DLD1 (cell line): ENCODE results near the gene DNAAF3.
"Not testable (repeated sequence)": the region's sequence is repeated elsewhere in the genome, so short reads cannot be mapped to it uniquely, and the experiment has no call there.

Source experiments
- in situ Hi-C: cut with HindIII; loops from 2 replicates; pipeline ENCODE4 v1.10.0; 2017; ENCODE audit warnings: low sequenced_read_pairs

The DNAAF3 gene

GRCh38 chr19:55157064-55157908, 9.1 kb downstream of the DNAAF3 start, which contains the start of gene TNNI3:
Gene TNNI3 (minus strand): TSS chr19:55157732. CDS start chr19:55157589, 143 bp downstream.
- in situ Hi-C loops, result no loop called here

- in situ Hi-C loops, result no loop called here
Measured at GRCh38 chr19:55156202-55157063, 10.0 kb downstream of the DNAAF3 start.

- in situ Hi-C loops, result not testable (repeated sequence)
Measured at GRCh38 chr19:55155784-55156183, 10.6 kb downstream of the DNAAF3 start.

- in situ Hi-C loops, result no loop called here
Measured at GRCh38 chr19:55153652-55154264, 12.7 kb downstream of the DNAAF3 start.

DNA sequence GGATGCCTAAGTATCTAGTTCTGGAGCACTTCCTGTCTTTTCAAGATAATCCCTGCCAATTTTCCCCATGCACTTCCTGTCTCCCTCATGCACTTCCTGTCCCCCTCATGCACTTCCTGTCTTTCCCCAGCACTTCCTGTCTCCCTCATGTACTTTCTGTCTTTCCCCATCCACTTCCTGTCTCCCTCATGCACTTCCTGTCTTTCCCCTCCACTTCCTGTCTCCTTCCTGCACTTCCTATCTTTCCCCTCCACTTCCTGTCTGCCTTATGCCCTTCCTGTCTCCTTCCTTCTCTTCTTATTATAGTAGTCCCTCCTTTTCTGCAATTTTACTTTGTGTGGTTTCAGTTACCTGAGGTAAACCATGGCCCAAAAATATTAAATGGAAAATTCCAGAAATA, 14.4 kb downstream of the DNAAF3 start:
- in situ Hi-C loops, result no loop called here

- in situ Hi-C loops, result no loop called here
Measured at GRCh38 chr19:55149078-55150003, 17.1 kb downstream of the DNAAF3 start, which contains the start of gene TNNT1. Gene TNNT1 (minus strand): TSS chr19:55149206. CDS start chr19:55147157, 2,049 bp downstream.

GRCh38 chr19:55147545-55148251, 18.7 kb downstream of the DNAAF3 start:
- in situ Hi-C loops, result no loop called here

- in situ Hi-C loops, result no loop called here
Measured at GRCh38 chr19:55146705-55147273, 19.6 kb downstream of the DNAAF3 start.

GRCh38 chr19:55146078-55146704, 20.2 kb downstream of the DNAAF3 start:
- in situ Hi-C loops, result no loop called here

GRCh38 chr19:55145232-55145631, 21.2 kb downstream of the DNAAF3 start:
- in situ Hi-C loops, result no loop called here

GRCh38 chr19:55141696-55142095, 24.7 kb downstream of the DNAAF3 start:
- in situ Hi-C loops, result no loop called here

DNA sequence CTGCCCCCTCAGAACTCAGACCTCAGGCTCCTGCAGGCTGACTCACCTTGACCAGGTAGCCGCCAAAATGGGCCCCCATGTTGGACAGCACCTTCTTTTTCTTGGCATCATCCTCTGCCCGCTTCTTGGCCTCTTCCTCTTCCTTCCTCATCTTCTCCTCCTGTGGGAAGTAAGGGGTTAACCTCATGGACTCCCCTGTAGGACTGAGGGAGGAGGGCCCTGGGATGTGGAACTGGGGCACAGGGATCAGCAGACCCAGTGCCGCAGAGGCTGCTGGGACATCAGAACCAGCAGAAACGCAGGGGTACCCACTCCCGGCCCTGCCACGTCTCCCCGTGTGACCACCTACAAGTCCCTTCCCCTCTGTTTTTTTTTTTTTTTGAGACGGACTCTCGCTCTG, 28.5 kb downstream of the DNAAF3 start:
- in situ Hi-C loops, result no loop called here

DNA sequence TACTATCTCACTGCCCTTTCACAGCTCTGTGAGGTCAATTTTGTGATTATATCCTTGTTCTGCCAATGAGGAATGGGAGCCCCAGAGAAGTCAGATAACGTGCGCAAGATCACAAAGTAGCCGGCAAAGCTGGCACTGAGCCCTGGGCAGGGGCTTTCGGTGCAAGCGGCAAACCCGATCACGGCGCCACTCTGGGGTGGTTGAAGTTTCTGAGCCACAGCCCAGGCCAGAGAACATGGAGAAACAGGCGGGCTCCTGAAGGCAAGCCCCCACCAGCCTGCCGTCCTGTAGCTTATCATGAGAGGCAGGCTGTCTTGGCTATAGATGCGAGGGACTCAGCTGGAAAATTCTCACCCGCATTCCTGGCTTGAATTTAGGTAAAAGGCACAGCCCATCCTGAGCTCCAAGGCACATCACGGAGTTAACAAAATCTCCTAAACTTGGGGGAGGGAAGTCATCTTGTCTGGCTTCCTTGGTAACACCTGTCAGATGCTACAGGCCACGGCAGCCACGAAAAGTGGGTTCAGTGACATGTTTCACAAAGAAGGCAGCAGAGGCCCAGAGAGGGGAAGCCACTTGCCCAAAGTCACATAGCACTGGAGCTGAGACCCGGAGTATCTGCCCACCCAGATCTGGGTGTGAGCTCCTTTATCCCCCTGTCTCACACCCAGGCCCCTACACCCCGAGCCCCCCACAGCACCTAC, 29.9 kb downstream of the DNAAF3 start:
- in situ Hi-C loops, result no loop called here

DNA sequence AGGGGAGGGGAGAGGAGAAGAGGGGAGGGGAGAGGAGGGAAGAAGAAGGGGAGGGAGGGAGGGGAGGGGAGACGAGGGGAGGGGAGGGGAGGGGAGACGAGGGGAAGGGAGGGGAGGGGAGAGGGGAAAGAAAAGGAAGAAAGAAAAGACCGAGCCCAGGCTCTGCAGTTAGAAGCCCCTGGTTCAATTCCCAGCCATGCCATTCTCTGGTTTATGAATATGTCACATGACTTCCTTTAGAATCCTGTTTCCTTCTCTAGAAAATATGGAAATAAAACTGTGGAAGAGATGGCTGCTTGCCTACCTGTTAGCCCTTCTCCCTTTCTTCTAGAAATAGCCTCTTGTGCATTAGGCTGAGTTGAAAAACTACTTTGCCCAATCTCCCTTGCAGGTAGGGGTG, 31.7 kb downstream of the DNAAF3 start:
- in situ Hi-C loops, result no loop called here

- in situ Hi-C loops, result no loop called here
Measured at GRCh38 chr19:55133639-55134444, 32.6 kb downstream of the DNAAF3 start.

DNA sequence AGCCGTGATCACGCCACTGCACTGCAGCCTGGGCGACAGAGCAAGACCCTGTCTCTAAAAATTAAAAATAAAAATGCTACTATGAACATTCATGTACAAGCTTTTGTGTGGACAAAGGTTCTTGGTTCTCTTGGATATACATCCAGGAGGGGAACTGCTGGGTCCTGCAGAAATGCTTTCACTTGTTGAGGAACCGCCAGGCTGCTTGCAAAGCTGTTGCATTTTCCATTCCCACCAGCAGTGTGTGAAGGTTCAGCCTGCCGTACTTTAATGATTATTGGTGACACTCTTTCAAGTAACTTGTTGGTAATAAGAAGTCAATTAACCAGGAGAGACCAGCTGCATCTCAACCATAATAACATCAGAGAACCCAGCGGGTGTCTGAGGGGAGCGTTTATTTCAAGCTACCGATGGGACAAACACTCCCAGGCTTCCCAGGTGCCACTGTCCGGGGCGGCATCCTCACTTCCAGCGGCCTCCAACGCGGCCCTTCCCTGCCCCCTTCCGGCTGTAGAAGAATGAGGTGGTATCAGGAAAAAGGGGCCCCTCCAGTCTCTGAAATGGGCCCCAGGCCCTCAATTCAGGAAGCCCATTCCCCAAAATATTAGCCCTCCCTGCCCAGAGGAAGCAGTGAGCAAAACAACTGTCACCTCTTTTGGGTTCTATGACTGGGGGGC, 33.8 kb downstream of the DNAAF3 start:
- in situ Hi-C loops, result no loop called here

DNA sequence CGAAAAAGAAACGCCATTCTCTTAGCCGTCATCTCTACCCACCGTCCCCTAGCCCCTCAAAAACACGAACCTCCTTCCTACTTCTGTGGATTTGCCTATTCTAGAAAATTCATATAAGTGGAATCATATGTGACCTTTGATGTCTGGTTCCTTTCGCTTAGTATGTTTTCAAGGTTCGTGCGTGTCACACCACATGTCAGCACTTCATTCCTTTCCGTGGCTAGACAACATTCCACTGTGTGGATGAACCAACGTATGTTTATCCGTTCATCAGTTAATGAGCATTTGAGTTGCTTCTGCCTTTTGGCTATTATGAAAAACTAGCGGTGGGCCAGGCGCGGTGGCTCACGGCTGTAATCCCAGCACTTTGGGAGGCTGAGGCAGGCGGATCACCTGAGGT, 35.0 kb downstream of the DNAAF3 start:
- in situ Hi-C loops, result no loop called here
